Brain microvascular endothelial cell (primary cell): Measurements from ENCODE around the gene TNFRSF14.

Source experiments
- DNase-seq: peaks from one replicate; pipeline ENCODE4 v3.0.0-alpha.2; 2020
- H3K27ac ChIP-seq: fragments of 250-450 bp; sonication (Bioruptor Pico); 2 replicates; pipeline ENCODE4 v1.5.1; 2020; ENCODE audit warnings: mild to moderate bottlenecking, moderate library complexity
- H3K27me3 ChIP-seq: fragments of 250-450 bp; sonication (Bioruptor Pico); replicated peaks from 2 replicates; pipeline ENCODE4 v1.5.1; 2020; ENCODE audit warnings: mild to moderate bottlenecking
- H3K36me3 ChIP-seq: fragments of 250-450 bp; sonication (Bioruptor Pico); replicated peaks from 2 replicates; pipeline ENCODE4 v1.5.1; 2020; ENCODE audit warnings: mild to moderate bottlenecking
- H3K4me3 ChIP-seq: 2 replicates; pipeline ENCODE4 v1.5.1; 2011; ENCODE audit warnings: low read depth, mild to moderate bottlenecking, control low read depth, low read length, moderate library complexity
- CTCF ChIP-seq: IDR thresholded peaks from 2 replicates; pipeline ENCODE4 v1.5.1; 2011; ENCODE audit warnings: low read depth, mild to moderate bottlenecking, moderate library complexity, low read length, control low read depth, inconsistent platforms; ENCODE audit errors: missing control alignments
- in situ Hi-C: cut with HindIII; loops from 2 replicates; pipeline ENCODE4 v1.10.0; 2017; ENCODE audit warnings: low sequenced_read_pairs, low pct_ligation_motif_present

Gene TNFRSF14

GRCh38 chr1:2595812-2596529 lies 39.8 kb downstream of the TNFRSF14 start:
- DNase-seq = no peak
- in situ Hi-C loops = no loop called here
- no peaks in the 10 kb centered on the region for H3K27me3 ChIP-seq
- no peak overlapping the region for H3K4me3 ChIP-seq
- TF ChIP-seq CTCF = no peak
- H3K27ac ChIP-seq = no peak overlapping the region
- no peaks in the 10 kb centered on the region for H3K36me3 ChIP-seq

GRCh38 chr1:2596530-2597333 lies 40.6 kb downstream of the TNFRSF14 start:
- no peak for TF ChIP-seq CTCF
- in situ Hi-C loops = no loop called here
- Histone ChIP-seq H3K27ac (no peak overlapping the region), H3K4me3 (no peak overlapping the region), H3K36me3 (no peaks in the 10 kb centered on the region), H3K27me3 (no peaks in the 10 kb centered on the region)
- DNase-seq = no peak

GRCh38 chr1:2597441-2598328 lies 41.5 kb downstream of the TNFRSF14 start:
- H3K4me3 ChIP-seq = no peak overlapping the region
- no peak overlapping the region for H3K27ac ChIP-seq
- in situ Hi-C loops = no loop called here
- no peak for TF ChIP-seq CTCF
- no peak for DNase-seq
- H3K36me3 ChIP-seq = no peaks in the 10 kb centered on the region
- no peaks in the 10 kb centered on the region for H3K27me3 ChIP-seq

GRCh38 chr1:2598329-2598931 lies 42.3 kb downstream of the TNFRSF14 start:
- Histone ChIP-seq H3K4me3 (no peak overlapping the region), H3K36me3 (no peaks in the 10 kb centered on the region), H3K27me3 (no peaks in the 10 kb centered on the region), H3K27ac (no peak overlapping the region)
- no peak for TF ChIP-seq CTCF
- in situ Hi-C loops = no loop called here
- no peak for DNase-seq

- Histone ChIP-seq H3K4me3 (no peak overlapping the region), H3K27ac (no peak overlapping the region), H3K27me3 (no peaks in the 10 kb centered on the region), H3K36me3 (no peaks in the 10 kb centered on the region)
- no peak for TF ChIP-seq CTCF
- in situ Hi-C loops = no loop called here
- DNase-seq = no peak
Observed at GRCh38 chr1:2601721-2602303, 45.6 kb downstream of the TNFRSF14 start.
